WTC11 (cell line): ENCODE measurements around the gene C10orf90.
A peak's percentile ranks its signal among the peaks of the same experiment; 100 is the strongest.

ENCODE experiments used
- AFF4 ChIP-seq: sonication (generic); formaldehyde crosslinking; IDR thresholded peaks from 2 replicates; pipeline ENCODE4 v1.8.1; 2023; ENCODE audit warnings: mild to moderate bottlenecking, missing genetic modification reagents, borderline replicate concordance
- ATF3 ChIP-seq: sonication (generic); formaldehyde crosslinking; conservative IDR thresholded peaks from 2 replicates; pipeline ENCODE4 v1.8.1; 2022; ENCODE audit warnings: mild to moderate bottlenecking, missing genetic modification reagents
- CREM ChIP-seq: sonication (generic); formaldehyde crosslinking; IDR thresholded peaks from 2 replicates; pipeline ENCODE4 v1.8.1; 2022; ENCODE audit warnings: mild to moderate bottlenecking, missing genetic modification reagents, moderate library complexity
- CTCF ChIP-seq: fragments of 200-600 bp; IDR thresholded peaks from 2 replicates; pipeline ENCODE4 v1.8.0; 2022; ENCODE audit warnings: antibody characterized with exemption
- E2F1 ChIP-seq: sonication (generic); formaldehyde crosslinking; IDR thresholded peaks from 2 replicates; pipeline ENCODE4 v1.8.0; 2022; ENCODE audit warnings: mild to moderate bottlenecking, missing genetic modification reagents
- FOXJ3 ChIP-seq: sonication (generic); formaldehyde crosslinking; IDR thresholded peaks from 2 replicates; pipeline ENCODE4 v1.9.0; 2021; ENCODE audit warnings: missing genetic modification reagents, mild to moderate bottlenecking, borderline replicate concordance
- FOXK1 ChIP-seq: sonication (generic); formaldehyde crosslinking; IDR thresholded peaks from 2 replicates; pipeline ENCODE4 v1.8.0; 2022; ENCODE audit warnings: mild to moderate bottlenecking, moderate library complexity, missing genetic modification reagents
- FOXP1 ChIP-seq: sonication (generic); formaldehyde crosslinking; IDR thresholded peaks from 2 replicates; pipeline ENCODE4 v1.8.0; 2022; ENCODE audit warnings: missing genetic modification reagents, mild to moderate bottlenecking, moderate library complexity, borderline replicate concordance
- HMGXB4 ChIP-seq: sonication (generic); formaldehyde crosslinking; IDR thresholded peaks from 2 replicates; pipeline ENCODE4 v1.8.1; 2023; ENCODE audit warnings: mild to moderate bottlenecking, moderate library complexity, missing genetic modification reagents
- MAX ChIP-seq: sonication (generic); formaldehyde crosslinking; IDR thresholded peaks from 2 replicates; pipeline ENCODE4 v1.8.0; 2022; ENCODE audit warnings: mild to moderate bottlenecking, missing genetic modification reagents

- TF ChIP-seq E2F1 (no peak), AFF4 (CRISPR knock-in tag) (no peak), CTCF (peak; percentile 45; the same call in 1 of the 2 replicates), ATF3 (CRISPR knock-in tag) (no peak), MAX (no peak), FOXP1 (CRISPR knock-in tag) (no peak), HMGXB4 (CRISPR knock-in tag) (no peak), FOXJ3 (CRISPR knock-in tag) (no peak), FOXK1 (CRISPR knock-in tag) (no peak), CREM (CRISPR knock-in tag) (no peak)
These were observed 166.3 kb downstream of the C10orf90 start for GRCh38 chr10:126504063-126504760.
